RWPE2 (cell line): Measurements from ENCODE around the gene BDP1.

Experiments
- ATAC-seq: fragments of 200-7000 bp; cut with Tn5 transposase; 3 replicates; pipeline ENCODE4 v1.9.1; 2021; ENCODE audit warnings: low read depth
- DNase-seq: peaks from one replicate; pipeline ENCODE4 v3.0.0-alpha.2; 2020; ENCODE audit warnings: low spot score
- H3K27ac ChIP-seq: fragments of 450-650 bp; 2 replicates; pipeline ENCODE4 v1.5.1; 2017; ENCODE audit warnings: mild to moderate bottlenecking; ENCODE audit not compliant: poor library complexity, severe bottlenecking
- H3K27me3 ChIP-seq: fragments of 250-450 bp; sonication (Bioruptor Pico); 2 replicates; pipeline ENCODE4 v1.5.1; 2021; ENCODE audit warnings: mild to moderate bottlenecking, moderate library complexity; ENCODE audit not compliant: insufficient read depth, poor library complexity, severe bottlenecking
- H3K36me3 ChIP-seq: fragments of 250-450 bp; sonication (Bioruptor Pico); 2 replicates; pipeline ENCODE4 v1.5.1; 2020; ENCODE audit warnings: low read depth, mild to moderate bottlenecking, moderate library complexity
- H3K4me1 ChIP-seq: fragments of 250-450 bp; sonication (Bioruptor Pico); 2 replicates; pipeline ENCODE4 v1.5.1; 2021; ENCODE audit warnings: mild to moderate bottlenecking, moderate library complexity; ENCODE audit not compliant: insufficient read depth, poor library complexity, severe bottlenecking
- H3K4me3 ChIP-seq: fragments of 250-450 bp; sonication (Bioruptor Pico); 2 replicates; pipeline ENCODE4 v1.5.1; 2021; ENCODE audit warnings: mild to moderate bottlenecking, moderate library complexity; ENCODE audit not compliant: severe bottlenecking
- H3K9me3 ChIP-seq: fragments of 250-450 bp; sonication (Bioruptor Pico); 2 replicates; pipeline ENCODE4 v1.5.1; 2021; ENCODE audit warnings: mild to moderate bottlenecking, moderate library complexity; ENCODE audit not compliant: severe bottlenecking
- TF ChIP-seq, protein P1 (sequence below): fragments of 450-650 bp; IDR thresholded peaks from one replicate; pipeline ENCODE4 v1.5.1; 2017; ENCODE audit warnings: mild to moderate bottlenecking, moderate library complexity; ENCODE audit not compliant: poor library complexity, severe bottlenecking

BDP1 gene

DNA sequence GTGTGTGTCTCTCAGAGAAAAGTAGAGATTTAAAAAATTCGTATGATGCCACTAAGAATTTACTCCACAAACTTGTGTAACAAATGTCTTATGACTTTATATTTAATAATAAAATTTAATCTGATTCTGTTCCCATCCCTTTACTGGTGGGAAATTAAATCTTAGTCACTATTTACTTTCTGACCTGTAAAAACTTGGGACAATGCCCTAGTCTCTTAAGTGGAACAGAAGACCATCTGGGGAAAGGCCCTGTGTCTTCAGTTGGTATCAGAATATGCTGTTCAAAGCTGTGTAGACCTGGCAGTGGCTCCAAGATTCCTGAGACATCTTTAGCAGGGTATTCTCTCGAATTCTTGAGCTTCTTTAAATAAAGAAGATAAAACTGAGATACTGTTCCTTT, 2.6 kb upstream of the BDP1 start:
- peaks cover 9% of the 10 kb centered on the region for H3K4me1 ChIP-seq
- DNase-seq (no peak), ATAC-seq (no peak)
- no peak overlapping the region for H3K4me3 ChIP-seq
- no peaks in the 10 kb centered on the region for H3K9me3 ChIP-seq
- H3K27ac ChIP-seq: no peak overlapping the region
- H3K36me3 ChIP-seq: peaks cover 2% of the 10 kb centered on the region
- TF ChIP-seq, protein P1, sequence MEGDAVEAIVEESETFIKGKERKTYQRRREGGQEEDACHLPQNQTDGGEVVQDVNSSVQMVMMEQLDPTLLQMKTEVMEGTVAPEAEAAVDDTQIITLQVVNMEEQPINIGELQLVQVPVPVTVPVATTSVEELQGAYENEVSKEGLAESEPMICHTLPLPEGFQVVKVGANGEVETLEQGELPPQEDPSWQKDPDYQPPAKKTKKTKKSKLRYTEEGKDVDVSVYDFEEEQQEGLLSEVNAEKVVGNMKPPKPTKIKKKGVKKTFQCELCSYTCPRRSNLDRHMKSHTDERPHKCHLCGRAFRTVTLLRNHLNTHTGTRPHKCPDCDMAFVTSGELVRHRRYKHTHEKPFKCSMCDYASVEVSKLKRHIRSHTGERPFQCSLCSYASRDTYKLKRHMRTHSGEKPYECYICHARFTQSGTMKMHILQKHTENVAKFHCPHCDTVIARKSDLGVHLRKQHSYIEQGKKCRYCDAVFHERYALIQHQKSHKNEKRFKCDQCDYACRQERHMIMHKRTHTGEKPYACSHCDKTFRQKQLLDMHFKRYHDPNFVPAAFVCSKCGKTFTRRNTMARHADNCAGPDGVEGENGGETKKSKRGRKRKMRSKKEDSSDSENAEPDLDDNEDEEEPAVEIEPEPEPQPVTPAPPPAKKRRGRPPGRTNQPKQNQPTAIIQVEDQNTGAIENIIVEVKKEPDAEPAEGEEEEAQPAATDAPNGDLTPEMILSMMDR: no peak
- H3K27me3 ChIP-seq: peaks cover 11% of the 10 kb centered on the region

DNA sequence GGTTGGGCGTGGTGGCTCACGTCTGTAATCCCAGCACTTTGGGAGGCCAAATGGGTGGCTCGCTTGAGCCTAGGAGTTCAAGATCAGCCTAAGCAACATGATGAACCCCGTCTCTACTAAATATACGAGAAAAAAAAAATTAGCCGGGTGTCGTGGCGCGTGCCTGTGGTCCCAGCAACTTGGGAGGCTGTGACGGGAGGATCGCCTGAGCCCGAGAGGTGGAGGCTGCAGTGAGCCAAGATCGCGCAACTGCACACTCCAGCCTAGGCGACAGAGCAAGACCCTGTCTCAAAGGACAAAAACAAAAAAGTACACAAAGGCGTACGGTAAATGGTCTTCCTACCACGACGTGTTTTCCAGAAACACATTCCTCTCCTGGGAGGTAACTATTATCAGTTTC, 538 bp upstream of the BDP1 start:
- H3K4me3 ChIP-seq: peak overlapping the region; percentile 93
- no peaks in the 10 kb centered on the region for H3K9me3 ChIP-seq
- TF ChIP-seq, protein P1: no peak
- ATAC-seq (no peak), DNase-seq (no peak)
- H3K27me3 ChIP-seq: peaks cover 10% of the 10 kb centered on the region
- peaks cover 22% of the 10 kb centered on the region for H3K36me3 ChIP-seq
- H3K27ac ChIP-seq: no peak overlapping the region
- H3K4me1 ChIP-seq: peaks cover 10% of the 10 kb centered on the region

DNA sequence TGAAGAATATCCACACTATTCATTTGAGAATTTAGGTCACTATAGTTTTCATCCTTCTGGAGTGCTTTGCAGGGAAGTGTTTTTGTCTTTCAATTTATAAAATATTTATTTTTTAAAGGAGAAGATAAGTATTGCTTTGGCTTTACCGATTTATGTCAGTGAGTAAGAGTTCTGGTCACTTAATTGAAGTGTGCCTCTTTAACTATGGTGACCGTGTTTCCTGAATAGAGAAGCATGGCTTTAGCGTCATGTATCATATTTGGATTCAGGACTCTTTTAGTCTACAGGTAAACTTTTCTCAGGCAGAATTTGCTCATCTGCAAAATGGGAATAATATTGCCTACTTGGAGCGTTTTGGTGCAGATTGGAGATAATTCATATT, 902 bp downstream of the BDP1 start:
- Histone ChIP-seq H3K4me1 (peaks cover 10% of the 10 kb centered on the region), H3K27ac (peak overlapping the region; percentile 69), H3K9me3 (no peaks in the 10 kb centered on the region), H3K4me3 (peak overlapping the region; percentile 93), H3K36me3 (peaks cover 37% of the 10 kb centered on the region), H3K27me3 (no peaks in the 10 kb centered on the region)
- ATAC-seq (no peak), DNase-seq (no peak)
- TF ChIP-seq, protein P1: no peak

DNA sequence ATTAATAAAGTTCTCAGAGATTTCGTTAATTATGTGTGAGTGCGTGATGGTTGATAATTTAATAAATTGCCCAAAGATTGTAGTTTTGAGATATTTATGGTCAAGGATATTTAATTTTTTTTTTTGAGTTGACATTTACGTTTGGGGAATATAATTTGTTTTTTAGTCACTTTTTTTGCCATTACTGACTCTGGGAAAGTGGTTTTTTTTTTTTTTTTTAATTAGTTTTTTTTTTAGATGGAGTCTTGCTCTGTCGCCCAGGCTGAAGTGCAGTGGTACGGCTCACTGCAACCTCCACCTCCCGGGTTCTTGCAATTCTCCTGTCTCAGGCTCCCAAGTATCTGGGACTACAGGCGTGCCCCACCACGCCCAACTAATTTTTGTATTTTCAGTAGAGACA, 1.7 kb downstream of the BDP1 start:
- TF ChIP-seq, protein P1: no peak

DNA sequence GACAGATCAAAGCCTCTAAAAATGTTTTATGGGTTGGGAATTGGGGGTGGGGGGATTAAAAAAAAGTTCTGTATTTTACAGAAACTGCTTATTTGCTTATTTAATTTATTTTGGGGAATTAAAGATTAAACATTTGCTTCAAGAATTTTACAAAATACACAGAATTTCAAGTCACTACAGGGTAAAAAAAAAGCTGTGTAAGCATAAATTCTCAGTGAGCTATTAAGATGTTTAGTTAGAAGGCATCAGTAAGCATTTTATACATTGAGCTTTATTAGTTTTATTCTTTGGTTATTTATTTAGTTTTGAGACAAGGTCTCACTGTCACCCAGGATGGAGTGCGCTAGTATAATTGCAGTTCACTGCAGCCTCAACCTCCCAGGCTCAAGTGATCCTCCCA, 5.2 kb downstream of the BDP1 start:
- H3K9me3 ChIP-seq: no peaks in the 10 kb centered on the region
- H3K27me3 ChIP-seq: no peaks in the 10 kb centered on the region
- no peak overlapping the region for H3K4me3 ChIP-seq
- H3K27ac ChIP-seq: no peak overlapping the region
- no peak for DNase-seq
- TF ChIP-seq, protein P1: no peak
- ATAC-seq: no peak
- H3K36me3 ChIP-seq: peaks cover 79% of the 10 kb centered on the region
- peaks cover 10% of the 10 kb centered on the region for H3K4me1 ChIP-seq

More for the DNA sequence above, 1.7 kb downstream of the BDP1 start:
- ATAC-seq (no peak), DNase-seq (no peak)
- Histone ChIP-seq H3K27ac (no peak overlapping the region), H3K4me1 (peaks cover 10% of the 10 kb centered on the region), H3K36me3 (peaks cover 44% of the 10 kb centered on the region), H3K9me3 (no peaks in the 10 kb centered on the region), H3K27me3 (no peaks in the 10 kb centered on the region), H3K4me3 (peak overlapping the region; percentile 93)
